HEK293 (cell line): ENCODE measurements around the gene NIN.

Source experiments
- CTCF ChIA-PET: fragments of 350-600 bp; formaldehyde crosslinking; extraction: SDS; loops from one replicate; lab custom pipeline; 2021; ENCODE audit warnings: antibody characterized with exemption; lab: Yijun Ruan, JAX
- POLR2A ChIA-PET: fragments of 300-600 bp; formaldehyde crosslinking; extraction: SDS; loops from one replicate; lab custom pipeline; 2020; ENCODE audit warnings: antibody characterized with exemption, inconsistent platforms; lab: Yijun Ruan, JAX
- H3K27ac ChIP-seq: fragments of 200-500 bp; sonication (Bioruptor generic); 2 replicates; pipeline ENCODE4 v1.5.1; 2014; ENCODE audit warnings: low read depth, low read length, control low read depth, inconsistent platforms; ENCODE audit errors: extremely low read depth
- H3K36me3 ChIP-seq, 2 experiments: fragments of 200-500 bp in 1 of 2; sonication (Bioruptor generic) in 1 of 2; 1 replicate in 1 of 2; 2 replicates in 1 of 2; pipeline ENCODE4 v1.5.1; 2014 to 2017; ENCODE audit warnings: inconsistent platforms in 2 of 2, low read length in 2 of 2; ENCODE audit not compliant: control insufficient read depth in 2 of 2, insufficient read depth in 1 of 2
- H3K4me1 ChIP-seq: fragments of 200-500 bp; sonication (Bioruptor generic); 2 replicates; pipeline ENCODE4 v1.5.1; 2014; ENCODE audit warnings: mild to moderate bottlenecking, low read length, inconsistent platforms; ENCODE audit not compliant: control insufficient read depth, insufficient read depth
- H3K4me3 ChIP-seq: 2 replicates; pipeline ENCODE4 v1.5.1; 2011; ENCODE audit warnings: low read depth, mild to moderate bottlenecking, control low read depth, low read length, moderate library complexity
- H3K9me3 ChIP-seq: fragments of 200-500 bp; sonication (Bioruptor generic); 2 replicates; pipeline ENCODE4 v1.5.1; 2014; ENCODE audit warnings: low read depth, low read length, inconsistent platforms; ENCODE audit not compliant: control insufficient read depth, insufficient read depth
- EGR2 ChIP-seq: fragments of 450-650 bp; formaldehyde crosslinking; IDR thresholded peaks from 2 replicates; pipeline ENCODE4 v1.5.1; 2016; ENCODE audit warnings: low read depth, missing biosample characterization, missing genetic modification characterization
- ZNF112 ChIP-seq: fragments of 450-650 bp; formaldehyde crosslinking; IDR thresholded peaks from 2 replicates; pipeline ENCODE4 v1.5.0; 2017; ENCODE audit warnings: missing biosample characterization, missing genetic modification characterization
- ZNF292 ChIP-seq: fragments of 450-650 bp; formaldehyde crosslinking; IDR thresholded peaks from 2 replicates; pipeline ENCODE4 v1.5.1; 2016; ENCODE audit warnings: low read depth, missing biosample characterization, missing genetic modification characterization, borderline replicate concordance
- ZNF571 ChIP-seq: fragments of 450-650 bp; formaldehyde crosslinking; IDR thresholded peaks from 2 replicates; pipeline ENCODE4 v1.5.0; 2017; ENCODE audit warnings: missing biosample characterization, missing genetic modification characterization
- ZNF585B ChIP-seq: fragments of 450-650 bp; formaldehyde crosslinking; IDR thresholded peaks from 2 replicates; pipeline ENCODE4 v1.5.1; 2016; ENCODE audit warnings: missing biosample characterization, missing genetic modification characterization
- ZNF654 ChIP-seq: fragments of 450-650 bp; formaldehyde crosslinking; IDR thresholded peaks from 2 replicates; pipeline ENCODE4 v1.5.1; 2016; ENCODE audit warnings: low read depth, missing biosample characterization, missing genetic modification characterization
- ZNF660 ChIP-seq: fragments of 450-650 bp; IDR thresholded peaks from 2 replicates; pipeline ENCODE4 v1.5.1; 2018; ENCODE audit warnings: missing biosample characterization, mild to moderate bottlenecking, missing genetic modification characterization
- TF ChIP-seq, protein P1 (sequence below): fragments of 450-650 bp; formaldehyde crosslinking; IDR thresholded peaks from 2 replicates; pipeline ENCODE4 v1.5.1; 2016; ENCODE audit warnings: missing biosample characterization, missing genetic modification characterization
- TF ChIP-seq, protein P2 (sequence below): fragments of 450-650 bp; formaldehyde crosslinking; IDR thresholded peaks from 2 replicates; pipeline ENCODE4 v1.5.1; 2016; ENCODE audit warnings: missing biosample characterization, missing genetic modification characterization, borderline replicate concordance
- TF ChIP-seq, protein P3 (sequence below): fragments of 450-650 bp; formaldehyde crosslinking; IDR thresholded peaks from 2 replicates; pipeline ENCODE4 v1.5.1; 2016; ENCODE audit warnings: missing biosample characterization, missing genetic modification characterization
- TF ChIP-seq, protein P4 (sequence below): fragments of 450-650 bp; formaldehyde crosslinking; IDR thresholded peaks from 2 replicates; pipeline ENCODE4 v1.5.1; 2016; ENCODE audit warnings: missing biosample characterization, missing genetic modification characterization, low read depth

NIN gene

DNA sequence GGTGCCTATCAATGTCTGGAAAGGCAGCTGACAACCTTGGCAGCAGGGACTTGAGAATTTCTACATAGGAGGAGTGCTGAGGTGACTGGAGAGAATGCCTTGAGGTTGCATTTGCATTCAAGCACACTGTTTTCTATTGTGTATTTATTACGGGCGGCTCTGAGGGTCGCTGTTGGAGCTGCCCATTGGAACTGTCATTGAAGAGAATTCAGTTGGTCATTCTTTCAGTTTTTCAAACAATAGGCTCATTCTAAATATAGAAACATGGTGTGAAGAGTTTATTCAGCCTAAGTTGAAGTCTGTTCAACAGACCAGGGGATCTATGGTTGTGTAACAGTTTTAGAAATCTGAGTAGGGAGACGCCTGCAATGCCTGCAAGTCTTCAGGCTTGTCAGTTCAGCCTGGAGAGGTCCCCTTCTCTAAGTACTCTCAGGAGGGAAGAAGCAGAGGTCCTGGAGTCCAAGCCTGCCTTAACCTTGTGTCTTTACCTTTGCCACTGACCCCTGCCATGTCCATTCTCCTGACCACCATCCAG is 31.1 kb upstream of the NIN start (continued):
- TF ChIP-seq, protein P1, sequence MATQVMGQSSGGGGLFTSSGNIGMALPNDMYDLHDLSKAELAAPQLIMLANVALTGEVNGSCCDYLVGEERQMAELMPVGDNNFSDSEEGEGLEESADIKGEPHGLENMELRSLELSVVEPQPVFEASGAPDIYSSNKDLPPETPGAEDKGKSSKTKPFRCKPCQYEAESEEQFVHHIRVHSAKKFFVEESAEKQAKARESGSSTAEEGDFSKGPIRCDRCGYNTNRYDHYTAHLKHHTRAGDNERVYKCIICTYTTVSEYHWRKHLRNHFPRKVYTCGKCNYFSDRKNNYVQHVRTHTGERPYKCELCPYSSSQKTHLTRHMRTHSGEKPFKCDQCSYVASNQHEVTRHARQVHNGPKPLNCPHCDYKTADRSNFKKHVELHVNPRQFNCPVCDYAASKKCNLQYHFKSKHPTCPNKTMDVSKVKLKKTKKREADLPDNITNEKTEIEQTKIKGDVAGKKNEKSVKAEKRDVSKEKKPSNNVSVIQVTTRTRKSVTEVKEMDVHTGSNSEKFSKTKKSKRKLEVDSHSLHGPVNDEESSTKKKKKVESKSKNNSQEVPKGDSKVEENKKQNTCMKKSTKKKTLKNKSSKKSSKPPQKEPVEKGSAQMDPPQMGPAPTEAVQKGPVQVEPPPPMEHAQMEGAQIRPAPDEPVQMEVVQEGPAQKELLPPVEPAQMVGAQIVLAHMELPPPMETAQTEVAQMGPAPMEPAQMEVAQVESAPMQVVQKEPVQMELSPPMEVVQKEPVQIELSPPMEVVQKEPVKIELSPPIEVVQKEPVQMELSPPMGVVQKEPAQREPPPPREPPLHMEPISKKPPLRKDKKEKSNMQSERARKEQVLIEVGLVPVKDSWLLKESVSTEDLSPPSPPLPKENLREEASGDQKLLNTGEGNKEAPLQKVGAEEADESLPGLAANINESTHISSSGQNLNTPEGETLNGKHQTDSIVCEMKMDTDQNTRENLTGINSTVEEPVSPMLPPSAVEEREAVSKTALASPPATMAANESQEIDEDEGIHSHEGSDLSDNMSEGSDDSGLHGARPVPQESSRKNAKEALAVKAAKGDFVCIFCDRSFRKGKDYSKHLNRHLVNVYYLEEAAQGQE (tag by site-specific recombination) = no peak
- TF ChIP-seq ZNF585B (tag by site-specific recombination) (no peak), ZNF571 (tag by site-specific recombination) (no peak), ZNF112 (no peak), EGR2 (tag by site-specific recombination) (no peak), ZNF660 (tag by site-specific recombination) (no peak)
- TF ChIP-seq, protein P2, sequence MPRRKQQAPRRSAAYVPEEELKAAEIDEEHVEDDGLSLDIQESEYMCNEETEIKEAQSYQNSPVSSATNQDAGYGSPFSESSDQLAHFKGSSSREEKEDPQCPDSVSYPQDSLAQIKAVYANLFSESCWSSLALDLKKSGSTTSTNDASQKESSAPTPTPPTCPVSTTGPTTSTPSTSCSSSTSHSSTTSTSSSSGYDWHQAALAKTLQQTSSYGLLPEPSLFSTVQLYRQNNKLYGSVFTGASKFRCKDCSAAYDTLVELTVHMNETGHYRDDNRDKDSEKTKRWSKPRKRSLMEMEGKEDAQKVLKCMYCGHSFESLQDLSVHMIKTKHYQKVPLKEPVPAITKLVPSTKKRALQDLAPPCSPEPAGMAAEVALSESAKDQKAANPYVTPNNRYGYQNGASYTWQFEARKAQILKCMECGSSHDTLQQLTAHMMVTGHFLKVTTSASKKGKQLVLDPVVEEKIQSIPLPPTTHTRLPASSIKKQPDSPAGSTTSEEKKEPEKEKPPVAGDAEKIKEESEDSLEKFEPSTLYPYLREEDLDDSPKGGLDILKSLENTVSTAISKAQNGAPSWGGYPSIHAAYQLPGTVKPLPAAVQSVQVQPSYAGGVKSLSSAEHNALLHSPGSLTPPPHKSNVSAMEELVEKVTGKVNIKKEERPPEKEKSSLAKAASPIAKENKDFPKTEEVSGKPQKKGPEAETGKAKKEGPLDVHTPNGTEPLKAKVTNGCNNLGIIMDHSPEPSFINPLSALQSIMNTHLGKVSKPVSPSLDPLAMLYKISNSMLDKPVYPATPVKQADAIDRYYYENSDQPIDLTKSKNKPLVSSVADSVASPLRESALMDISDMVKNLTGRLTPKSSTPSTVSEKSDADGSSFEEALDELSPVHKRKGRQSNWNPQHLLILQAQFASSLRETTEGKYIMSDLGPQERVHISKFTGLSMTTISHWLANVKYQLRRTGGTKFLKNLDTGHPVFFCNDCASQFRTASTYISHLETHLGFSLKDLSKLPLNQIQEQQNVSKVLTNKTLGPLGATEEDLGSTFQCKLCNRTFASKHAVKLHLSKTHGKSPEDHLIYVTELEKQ = no peak
- TF ChIP-seq, protein P3, sequence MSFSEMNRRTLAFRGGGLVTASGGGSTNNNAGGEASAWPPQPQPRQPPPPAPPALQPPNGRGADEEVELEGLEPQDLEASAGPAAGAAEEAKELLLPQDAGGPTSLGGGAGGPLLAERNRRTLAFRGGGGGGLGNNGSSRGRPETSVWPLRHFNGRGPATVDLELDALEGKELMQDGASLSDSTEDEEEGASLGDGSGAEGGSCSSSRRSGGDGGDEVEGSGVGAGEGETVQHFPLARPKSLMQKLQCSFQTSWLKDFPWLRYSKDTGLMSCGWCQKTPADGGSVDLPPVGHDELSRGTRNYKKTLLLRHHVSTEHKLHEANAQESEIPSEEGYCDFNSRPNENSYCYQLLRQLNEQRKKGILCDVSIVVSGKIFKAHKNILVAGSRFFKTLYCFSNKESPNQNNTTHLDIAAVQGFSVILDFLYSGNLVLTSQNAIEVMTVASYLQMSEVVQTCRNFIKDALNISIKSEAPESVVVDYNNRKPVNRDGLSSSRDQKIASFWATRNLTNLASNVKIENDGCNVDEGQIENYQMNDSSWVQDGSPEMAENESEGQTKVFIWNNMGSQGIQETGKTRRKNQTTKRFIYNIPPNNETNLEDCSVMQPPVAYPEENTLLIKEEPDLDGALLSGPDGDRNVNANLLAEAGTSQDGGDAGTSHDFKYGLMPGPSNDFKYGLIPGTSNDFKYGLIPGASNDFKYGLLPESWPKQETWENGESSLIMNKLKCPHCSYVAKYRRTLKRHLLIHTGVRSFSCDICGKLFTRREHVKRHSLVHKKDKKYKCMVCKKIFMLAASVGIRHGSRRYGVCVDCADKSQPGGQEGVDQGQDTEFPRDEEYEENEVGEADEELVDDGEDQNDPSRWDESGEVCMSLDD (tag by site-specific recombination) = no peak
- TF ChIP-seq, protein P4, sequence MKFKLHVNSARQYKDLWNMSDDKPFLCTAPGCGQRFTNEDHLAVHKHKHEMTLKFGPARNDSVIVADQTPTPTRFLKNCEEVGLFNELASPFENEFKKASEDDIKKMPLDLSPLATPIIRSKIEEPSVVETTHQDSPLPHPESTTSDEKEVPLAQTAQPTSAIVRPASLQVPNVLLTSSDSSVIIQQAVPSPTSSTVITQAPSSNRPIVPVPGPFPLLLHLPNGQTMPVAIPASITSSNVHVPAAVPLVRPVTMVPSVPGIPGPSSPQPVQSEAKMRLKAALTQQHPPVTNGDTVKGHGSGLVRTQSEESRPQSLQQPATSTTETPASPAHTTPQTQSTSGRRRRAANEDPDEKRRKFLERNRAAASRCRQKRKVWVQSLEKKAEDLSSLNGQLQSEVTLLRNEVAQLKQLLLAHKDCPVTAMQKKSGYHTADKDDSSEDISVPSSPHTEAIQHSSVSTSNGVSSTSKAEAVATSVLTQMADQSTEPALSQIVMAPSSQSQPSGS = no peak

DNA sequence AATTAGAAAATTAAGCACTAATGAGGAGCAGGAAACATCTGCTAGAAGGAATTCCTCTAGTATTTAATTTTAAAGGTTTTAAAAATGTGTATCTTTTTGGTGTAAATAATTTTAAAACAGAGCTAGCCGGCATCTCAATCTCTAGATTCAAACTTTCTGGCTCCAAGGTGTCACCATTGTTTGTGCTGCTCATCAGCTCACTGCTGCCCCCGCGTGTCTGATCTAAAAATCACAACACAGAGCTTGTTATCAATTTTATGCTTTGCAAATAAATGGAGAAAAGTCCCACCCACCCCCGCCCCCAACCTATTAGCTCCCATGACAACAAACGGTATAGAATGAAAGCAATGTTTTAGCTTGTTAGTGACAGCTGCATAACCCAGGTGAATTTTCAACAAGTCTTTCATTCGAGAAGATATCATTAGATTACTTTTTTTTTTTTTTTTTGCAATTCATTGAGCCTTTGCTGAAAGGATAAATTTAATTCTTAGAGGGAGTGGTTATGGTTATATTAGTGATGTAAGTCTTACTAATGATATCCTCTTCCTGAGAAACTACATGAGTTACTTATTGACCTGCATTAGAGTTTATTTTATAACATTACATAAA is 29.6 kb upstream of the NIN start:
- POLR2A ChIA-PET = interaction anchor here (0.6 to 1.0 kb wide), 4 partner anchors 30 to 104 kb away, joined by 3 to 7 read pairs (median 3); no protein-coding TSS in a partner anchor
- peak; percentile 50 for TF ChIP-seq ZNF654 (tag by site-specific recombination)
- no peak for TF ChIP-seq ZNF292
- peak; percentile 28; the same call in 1 of the 2 replicates for TF ChIP-seq ZNF660 (tag by site-specific recombination)
- TF ChIP-seq, all 188 proteins: peak for 2
- Histone ChIP-seq H3K4me1 (peaks cover 7% of the 10 kb centered on the region; the same call in 1 of the 2 replicates), H3K27ac (peak overlapping the region; percentile 69; the same call in 1 of the 2 replicates), H3K36me3 (no peaks in the 10 kb centered on the region), H3K9me3 (no peaks in the 10 kb centered on the region), H3K4me3 (peak overlapping the region; percentile 38)
- CTCF ChIA-PET = interaction anchor here (0.5 to 3.2 kb wide), 21 partner anchors 8 to 995 kb away, joined by 3 to 62 read pairs (median 3); partner anchors contain the start of gene NIN
